Bone marrow (tissue), 2 donors: Measurements from ENCODE around the gene RCSD1.
A peak's percentile ranks its signal among the peaks of the same experiment; 100 is the strongest.
"Not testable (repeated sequence)": the region's sequence is repeated elsewhere in the genome, so short reads cannot be mapped to it uniquely, and the experiment has no call there.

ENCODE experiments used
- DNase-seq, 2 donors: peaks; one replicate each; lab custom pipeline; 2025; lab: John Stamatoyannopoulos, UW

RCSD1 gene, protein sequence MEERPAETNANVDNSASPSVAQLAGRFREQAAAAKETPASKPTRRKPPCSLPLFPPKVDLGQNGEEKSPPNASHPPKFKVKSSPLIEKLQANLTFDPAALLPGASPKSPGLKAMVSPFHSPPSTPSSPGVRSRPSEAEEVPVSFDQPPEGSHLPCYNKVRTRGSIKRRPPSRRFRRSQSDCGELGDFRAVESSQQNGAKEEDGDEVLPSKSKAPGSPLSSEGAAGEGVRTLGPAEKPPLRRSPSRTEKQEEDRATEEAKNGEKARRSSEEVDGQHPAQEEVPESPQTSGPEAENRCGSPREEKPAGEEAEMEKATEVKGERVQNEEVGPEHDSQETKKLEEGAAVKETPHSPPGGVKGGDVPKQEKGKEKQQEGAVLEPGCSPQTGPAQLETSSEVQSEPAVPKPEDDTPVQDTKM

DNA sequence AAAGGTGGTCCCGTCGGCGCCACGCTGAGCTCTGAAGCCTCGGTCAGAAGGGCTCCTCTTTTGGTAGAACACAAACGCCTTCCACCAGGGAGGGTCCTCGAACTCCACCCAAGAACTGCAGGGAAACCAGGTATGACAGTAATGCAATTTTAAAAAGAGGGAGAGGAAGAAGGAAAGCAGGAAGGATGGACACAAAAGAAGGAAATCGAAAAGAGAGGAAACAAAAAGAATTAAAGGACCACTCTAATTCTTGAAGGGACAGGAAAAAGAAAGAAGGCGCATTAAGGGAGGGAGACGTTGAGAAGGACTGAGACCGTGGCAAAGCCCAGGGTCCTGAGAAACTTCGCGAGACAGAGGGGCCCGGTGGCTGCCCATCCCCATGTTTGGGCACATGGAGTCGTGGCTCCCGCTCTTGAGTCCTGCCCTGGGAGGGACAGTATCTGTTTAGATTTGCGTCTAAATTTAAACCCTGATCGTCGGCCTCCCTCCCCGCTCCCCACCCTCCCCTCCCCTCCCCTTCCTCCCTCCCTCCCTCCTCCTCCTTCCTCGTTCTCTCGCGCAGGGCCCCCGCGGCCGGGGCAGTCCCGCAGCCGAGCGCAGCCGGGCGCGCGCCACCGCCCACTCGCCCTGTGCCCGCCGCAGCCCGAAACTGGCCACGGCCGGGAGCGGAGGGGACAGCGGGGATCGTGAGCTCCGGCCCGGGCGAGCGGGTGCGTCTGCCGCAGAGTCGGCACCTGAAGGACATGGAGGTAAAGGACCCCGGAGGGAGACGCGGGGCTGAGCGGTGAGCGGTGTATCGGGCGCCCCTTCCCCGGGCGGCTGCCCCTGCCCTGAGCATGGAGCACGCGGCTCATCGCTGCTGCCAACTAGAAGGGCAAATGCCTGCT lies at the start of gene RCSD1:
Gene RCSD1 (plus strand): TSS at position 552 of the 887 bp plus-strand sequence. CDS start 192 bp downstream, at position 744.
- peak in 1 of 2 donors; percentile 20 for DNase-seq

DNA sequence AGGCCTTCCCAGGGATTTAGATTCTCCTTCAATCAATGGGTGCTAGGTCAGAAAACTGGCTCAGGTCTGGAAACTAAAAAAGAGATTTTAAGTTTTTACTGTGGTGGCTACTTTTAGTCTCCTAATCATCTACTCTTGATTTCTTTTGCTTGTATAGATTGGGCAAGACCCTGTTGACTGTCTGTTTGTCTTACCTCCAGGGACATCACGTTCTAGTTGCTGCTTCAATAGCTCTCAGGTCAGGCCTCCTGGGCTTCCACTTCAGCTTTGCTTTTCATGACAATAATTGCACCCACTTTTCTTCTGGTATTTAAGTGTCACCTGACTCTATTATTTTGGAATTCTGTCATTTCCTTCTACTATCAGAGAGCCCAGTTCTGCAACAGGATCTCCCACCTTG lies 48.0 kb upstream of the RCSD1 start:
- DNase-seq = no peak

DNA sequence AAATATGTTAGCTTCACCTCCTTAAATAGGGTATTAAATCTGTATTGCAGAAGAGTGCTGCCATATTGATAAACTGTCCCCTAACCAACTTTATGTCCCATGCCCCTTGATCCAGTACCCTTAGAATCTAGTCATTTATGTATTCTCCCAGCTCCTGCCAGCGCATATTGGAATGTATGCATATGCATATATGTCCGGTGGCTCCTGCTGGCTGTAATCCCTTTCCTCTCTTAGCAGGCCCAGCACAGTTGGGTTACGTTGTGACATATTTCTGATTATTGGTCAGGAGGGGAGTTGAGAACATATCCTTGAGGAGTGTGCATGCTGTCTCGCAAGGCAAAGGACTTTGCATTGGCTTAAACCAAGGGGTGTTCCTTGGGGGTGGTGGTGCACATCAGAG lies 47.3 kb upstream of the RCSD1 start:
- no peak for DNase-seq

DNA sequence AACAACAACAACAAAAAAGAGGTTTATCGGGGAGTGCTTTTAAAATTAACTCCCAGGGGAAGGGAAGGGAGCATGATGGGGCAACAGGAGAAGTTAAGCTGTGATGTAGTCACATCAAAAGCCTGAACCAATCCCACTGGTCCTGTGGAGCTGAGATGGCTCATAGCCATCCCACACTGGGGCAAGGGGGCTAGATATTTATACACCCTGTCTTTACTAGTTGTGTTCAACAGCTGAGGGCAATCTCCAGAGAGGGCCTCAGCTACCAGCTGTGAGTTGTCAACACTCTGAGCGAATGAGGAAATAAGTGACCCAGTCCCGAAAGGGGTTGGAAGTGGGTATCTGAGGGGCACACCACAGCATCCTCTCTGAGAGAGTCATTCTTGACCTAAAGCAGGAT lies 45.5 kb upstream of the RCSD1 start:
- no peak for DNase-seq

DNA sequence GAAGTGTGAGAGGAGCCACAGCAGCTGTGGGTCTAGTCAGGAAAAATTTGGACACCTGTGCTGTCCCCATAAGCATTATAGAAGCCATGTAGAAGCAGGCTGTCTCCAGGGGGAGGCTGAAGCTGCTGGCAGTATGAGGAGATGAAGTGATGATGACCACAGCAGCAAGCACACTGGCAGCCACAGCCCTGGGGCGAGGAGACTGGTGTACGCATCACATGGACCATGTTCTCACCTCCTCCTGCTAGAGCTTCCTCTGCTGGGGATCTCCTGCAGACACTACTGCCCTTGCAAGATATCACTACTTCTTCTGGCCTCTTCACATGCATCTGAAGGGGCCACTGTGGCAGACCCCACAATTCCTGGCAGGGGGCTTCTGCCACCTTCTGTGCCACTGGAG lies 42.7 kb upstream of the RCSD1 start:
- DNase-seq = no peak

DNA sequence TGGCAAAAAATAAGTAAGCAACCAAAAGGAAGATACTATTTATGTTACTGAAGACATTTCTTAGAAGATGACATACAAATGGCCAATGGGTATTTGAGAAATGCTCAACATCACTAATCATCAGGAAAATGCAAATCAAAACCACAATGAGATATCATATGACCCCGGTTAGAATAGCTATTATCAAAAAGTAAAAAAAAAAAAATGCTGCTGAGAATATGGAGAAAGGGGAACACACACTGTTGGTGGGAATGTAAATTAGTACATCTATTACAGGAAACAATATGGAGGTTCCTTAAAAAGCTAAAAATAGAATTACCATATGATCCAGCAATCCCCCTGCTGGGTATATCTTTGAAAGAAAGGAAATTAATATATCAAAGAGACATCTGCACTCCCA lies 42.2 kb upstream of the RCSD1 start:
- DNase-seq = no peak

DNA sequence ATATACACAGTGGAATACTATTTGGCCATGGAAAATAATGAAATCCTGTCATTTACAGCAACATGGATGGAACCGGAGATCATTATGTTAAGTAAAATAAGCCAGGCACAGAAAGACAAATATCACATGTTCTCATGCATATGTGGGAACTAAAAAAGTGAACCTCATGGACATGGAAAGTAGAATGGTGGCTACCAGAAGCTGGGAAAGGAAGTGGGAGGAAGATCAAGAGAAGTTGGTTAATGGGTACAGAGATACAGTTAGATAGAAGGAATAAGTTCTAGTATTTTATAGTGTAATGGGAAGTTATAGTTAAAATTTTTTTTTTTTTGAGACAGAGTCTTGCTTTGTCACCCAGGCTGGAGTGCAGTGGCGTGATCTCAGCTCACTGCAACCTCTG lies 41.7 kb upstream of the RCSD1 start:
- no peak for DNase-seq

DNA sequence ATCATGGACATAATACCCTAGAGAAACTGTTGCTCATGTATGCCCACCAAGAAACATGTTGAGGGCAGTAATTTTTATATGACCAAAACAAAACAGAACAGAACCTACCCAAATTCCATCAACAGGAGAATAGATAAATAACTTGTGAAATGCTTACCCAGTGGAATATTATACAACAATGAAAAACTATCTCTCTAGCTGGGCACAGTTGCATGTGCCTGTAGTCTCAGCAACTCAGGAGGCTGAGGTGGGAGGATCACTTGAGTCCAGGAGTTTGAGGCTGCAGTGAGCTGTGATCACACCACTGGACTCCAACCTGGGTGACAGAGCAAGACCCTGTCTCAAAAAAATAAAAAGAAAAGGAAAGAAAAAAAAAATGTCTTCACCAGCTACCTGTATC lies 37.6 kb upstream of the RCSD1 start:
- no peak for DNase-seq

DNA sequence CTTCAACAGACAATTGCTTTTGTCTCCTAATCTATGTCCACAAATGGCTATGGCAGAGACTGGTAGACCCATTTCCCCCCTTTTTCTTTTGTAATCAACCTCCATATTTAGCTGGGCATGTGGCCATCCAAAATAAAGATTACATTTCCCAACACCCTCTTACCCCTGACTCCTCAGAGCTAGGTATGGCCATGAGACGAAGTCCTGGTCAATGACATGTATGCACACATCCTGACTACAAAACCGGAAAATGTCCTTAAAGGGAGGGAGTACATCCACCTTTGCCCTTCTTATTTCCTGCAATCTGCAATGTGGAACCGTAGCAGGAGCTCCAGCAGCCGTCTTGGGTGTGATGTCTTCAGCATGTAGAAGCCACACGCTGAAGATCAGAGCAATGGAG lies 36.2 kb upstream of the RCSD1 start:
- no peak for DNase-seq

DNA sequence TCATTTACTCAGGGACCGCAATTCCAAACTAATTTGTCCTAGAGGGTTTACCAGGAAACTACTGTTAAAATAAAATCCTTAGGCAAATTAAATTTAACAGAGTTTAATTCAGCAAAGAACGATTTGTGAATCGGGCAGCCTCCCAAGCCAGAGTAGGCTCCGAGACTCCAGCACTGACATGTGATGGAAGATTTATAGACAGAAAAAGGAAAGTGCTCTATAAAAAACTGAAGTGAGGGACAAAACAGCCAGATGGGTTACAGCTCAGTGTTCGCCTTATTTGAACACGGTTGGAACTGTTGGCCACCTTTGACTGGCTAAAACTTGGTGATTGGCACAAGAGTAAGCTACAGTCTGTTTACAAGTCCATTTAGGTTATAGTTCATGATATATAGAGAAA lies 35.2 kb upstream of the RCSD1 start:
- DNase-seq = no peak

DNA sequence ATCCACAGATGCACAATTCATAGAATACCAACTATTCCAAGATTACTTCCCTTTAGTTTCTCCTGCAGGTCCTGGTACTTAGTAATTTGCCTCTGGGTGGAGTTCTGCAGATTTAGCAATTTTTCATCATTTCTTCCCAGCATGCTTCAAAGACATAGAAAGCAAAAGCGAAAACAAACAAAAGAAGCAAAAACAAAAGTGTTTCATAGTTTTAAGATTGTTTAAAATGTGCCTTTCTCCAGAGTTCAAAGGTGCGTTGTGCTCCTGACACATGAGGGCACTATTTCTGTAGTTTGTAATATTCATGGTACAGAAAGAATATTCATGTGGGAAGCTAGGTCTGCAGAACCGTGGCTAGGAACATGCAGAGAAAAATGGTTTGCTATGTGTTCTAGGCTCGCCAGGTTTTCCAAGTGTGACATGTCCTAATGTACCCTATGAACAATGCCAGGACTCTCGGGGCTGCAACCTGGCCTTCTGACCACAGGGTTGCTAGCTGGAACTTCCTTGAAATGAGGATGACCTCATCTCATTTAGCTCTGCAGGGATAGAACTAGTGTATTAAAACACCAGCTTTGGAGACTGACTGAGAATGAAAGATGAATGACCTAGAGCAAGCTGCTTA lies 30.0 kb upstream of the RCSD1 start:
- DNase-seq = peak; percentile 8 to 79

DNA sequence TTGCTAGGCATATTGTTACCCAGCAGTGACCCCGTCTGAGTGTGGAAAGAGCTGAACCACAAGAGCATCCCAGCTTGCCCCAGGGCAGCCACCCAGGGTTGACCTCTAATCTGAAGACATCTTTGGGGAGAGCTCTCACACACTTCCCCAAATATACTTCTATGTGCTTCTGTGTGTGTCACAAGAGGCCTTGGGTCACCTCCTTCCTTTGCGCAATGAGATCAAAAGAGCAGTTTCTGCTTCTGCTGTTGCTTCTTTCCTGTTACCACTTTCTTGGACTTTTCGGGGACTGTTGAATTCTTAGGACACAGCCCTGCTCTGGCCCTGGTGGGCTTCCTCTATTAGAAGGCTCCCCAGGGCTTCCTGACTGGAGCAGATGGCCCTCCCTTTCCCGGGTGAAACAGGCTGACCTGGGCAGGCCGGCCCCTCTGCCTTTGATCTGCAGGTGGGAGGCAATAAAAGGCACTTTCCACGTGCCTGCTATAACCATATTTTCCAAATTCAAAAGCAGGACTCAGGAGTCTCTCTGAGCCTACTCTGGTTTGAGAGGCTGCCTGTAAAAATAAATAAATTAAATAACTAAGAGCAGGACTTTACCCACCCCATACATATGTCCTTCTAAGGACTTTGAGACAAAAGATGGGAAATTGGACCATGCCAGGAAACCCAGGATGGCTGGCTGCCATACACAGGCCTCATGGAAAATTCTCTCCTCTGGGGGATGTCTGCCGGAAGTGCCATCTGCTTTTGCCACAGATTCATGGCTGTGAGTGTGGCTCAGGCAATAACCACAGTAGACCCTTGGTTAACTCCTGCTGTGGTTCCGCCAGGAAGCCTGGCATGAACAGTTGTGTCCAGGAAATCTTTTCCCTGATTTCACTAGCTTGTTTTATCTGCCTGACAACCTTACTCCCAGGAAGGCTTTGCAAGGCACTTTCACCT lies 28.3 kb upstream of the RCSD1 start:
- DNase-seq = peak; percentile 27 to 68

DNA sequence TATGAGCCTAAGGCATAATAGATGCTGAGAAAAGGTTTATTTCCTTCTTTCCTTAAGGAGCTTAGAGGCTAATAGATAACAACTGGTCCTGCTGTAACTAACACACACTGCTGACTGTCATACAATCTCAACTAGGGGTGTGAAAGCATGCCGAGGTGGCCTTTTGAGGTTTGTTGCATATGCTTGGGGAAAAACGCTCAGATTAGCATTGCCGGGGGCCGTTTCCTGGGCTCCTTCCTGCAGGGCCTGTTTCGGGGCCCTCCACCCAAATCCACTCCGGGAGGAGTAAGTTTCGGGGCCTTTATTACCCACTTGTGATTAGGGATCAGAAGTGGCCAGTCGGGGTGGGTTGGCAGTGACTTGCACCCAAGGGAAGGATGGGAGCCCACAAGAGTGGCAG lies 27.2 kb upstream of the RCSD1 start:
- no peak for DNase-seq

DNA sequence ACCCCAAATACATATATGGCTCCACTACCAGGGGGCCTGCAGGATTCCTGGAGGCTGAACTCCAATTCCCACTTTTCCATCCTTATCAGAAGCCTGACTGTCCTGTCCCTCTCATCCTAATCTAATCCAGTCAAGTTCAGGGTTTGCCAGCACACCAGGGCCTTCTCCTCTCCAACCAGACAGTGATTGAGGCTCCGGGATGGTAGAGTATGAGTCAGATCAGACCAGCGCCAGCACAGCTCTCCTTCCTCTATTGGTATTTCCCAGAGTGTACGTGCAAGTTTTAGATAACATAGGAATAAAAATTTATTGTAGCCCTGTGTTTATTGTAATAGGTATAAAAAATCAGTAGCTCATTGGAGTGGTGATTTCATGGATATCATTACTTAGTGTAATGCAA lies 24.5 kb upstream of the RCSD1 start:
- no peak for DNase-seq

DNA sequence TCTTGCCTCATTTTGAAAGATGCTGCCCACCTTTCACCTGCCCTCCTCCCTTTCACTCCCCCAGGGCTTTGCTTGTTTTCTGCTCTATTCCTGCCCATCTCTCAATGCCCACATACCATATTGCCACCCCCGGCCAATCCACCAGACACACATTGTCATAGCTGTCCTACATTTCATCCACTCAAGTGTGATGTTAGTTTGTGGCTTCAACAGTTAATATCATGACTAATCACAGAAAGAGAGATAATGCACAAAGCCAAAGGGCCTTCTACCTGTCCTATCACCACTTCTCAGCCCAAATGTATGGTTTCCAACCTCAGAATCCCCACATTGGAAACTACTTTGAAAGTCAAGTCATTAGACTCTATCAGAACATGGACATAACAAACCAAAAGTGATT lies 18.0 kb upstream of the RCSD1 start:
- DNase-seq = no peak

DNA sequence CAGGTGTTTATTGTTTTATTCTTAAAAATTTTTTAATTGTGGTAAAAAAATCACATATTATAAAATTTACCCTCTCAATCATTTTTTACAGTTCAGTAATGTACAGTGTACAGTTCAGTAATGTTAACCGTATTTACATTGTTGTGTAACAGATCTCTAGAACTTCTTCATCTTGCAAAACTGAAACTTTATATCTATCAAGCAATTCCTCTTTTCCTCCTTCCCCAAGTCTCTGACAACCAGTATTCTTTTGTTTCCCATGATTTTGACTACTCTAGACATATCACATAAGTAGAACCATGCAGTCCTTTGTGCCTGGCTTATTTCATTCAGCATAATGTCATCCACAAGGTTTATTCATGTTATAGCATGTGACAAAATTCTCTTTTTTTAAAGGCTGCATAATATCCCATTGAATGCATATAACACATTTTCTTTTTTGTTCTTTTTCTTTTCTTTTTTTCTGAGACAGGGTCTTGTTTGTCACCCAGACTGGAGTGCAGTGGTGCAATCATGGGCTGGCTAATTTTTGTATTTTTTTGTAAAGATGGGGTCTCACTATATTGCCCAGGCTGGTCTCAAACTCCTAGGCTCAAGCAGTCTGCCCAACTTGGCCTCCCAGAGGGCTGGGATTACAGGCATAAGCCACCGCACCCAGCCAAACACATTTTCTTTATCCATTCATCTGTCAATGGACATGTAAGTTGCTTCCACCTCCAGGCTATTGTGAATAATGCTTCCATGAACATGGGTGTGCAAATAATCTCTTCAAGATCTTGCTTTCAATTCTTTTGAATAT lies 17.2 kb upstream of the RCSD1 start:
- DNase-seq = peak in 1 of 2 donors; percentile 13

DNA sequence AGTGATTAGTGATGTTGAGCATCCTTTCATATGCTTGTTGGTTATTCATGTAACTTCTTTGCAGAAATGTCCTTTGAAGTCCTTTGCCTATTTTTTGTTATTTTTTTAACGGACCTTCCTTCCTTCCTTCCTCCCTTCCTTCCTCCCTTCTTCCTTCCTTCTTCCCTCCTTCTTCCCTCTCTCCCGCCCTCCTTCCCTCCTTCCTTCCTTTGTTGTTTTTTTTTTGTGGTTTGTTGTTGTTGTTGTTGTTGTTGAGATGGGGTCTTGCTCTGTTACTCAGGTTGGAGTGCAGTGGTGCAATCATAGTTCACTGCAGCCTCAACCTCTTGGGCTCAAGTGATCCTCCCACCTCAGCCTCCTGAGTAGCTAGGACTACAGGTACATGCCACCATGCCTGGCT lies 16.0 kb upstream of the RCSD1 start:
- not testable (repeated sequence) for DNase-seq

DNA sequence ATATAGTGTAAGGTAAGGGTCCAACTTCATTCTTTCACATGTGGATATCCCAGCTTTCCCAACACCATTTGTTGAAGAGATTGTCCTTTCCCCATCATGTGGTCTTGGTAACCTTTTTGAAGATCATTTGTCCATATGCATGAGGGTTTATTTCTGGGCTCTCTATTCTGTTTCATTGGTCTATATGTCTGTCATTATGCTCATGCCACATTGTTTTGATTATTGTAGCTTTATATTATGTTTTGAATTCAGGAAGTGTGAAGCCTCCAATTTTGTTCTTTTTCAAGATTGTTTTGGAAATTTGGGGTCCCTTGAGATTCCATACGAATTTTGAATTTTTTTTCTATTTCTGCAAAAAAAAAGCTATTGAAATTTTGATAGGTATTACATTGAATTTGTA lies 15.2 kb upstream of the RCSD1 start:
- DNase-seq = no peak

DNA sequence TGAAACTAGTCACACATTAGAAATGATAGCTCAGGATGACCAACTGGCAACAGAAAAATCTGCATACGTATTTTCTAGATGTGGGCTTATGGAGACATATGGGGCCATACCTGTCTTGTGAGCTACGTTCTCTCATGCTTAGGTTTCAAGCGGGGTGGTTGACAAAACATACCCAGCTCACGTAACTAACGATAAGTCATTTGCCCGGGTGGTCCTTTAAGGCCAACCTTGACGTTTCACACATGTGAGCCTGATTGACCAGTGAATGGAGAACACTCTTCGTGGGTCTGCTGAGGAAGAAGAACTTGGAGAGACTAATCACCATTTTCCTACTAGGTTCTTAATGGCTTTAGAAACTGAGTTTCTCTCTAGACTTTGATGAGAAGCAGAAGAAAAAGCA lies 13.5 kb upstream of the RCSD1 start:
- DNase-seq = no peak
